Endometrium (tissue), 2 donors: ENCODE measurements around the gene KRTAP17-1.
"Not testable (repeated sequence)": the region's sequence is repeated elsewhere in the genome, so short reads cannot be mapped to it uniquely, and the experiment has no call there.

ENCODE experiments used
- FAIRE-seq: peaks from 2 replicates; lab custom pipeline; 2012; peaks lifted over from hg19 to GRCh38; lab: Jason Lieb, UNC
- donor health status: control.
- donor health status: control.

KRTAP17-1 gene

GRCh38 chr17:41315204-41315794 is at the start of gene KRTAP17-1:
KRTAP17-1 (minus strand) TSS chr17:41315710; CDS start chr17:41315650, 60 bp downstream.
- no peak for FAIRE-seq

DNA sequence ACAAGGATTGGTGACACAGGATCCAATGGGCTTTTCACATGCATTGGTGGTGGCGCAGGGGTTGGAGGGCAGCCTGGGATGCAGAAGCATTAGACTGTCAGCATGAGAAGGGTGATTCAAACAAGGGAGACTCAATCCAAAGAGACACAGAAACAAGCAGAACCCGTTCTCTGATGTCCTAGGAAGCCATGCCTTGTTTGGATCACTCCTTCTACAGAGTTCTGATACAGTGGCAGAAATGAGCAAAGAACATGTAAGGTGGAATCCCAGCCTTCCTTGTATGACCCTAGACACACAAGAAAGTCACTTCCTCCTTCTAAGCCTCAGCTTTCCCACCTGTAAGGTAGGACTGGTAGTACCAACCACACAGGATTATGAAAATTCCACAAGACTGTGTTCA is 48.4 kb upstream of the KRTAP17-1 start:
- FAIRE-seq: no peak

DNA sequence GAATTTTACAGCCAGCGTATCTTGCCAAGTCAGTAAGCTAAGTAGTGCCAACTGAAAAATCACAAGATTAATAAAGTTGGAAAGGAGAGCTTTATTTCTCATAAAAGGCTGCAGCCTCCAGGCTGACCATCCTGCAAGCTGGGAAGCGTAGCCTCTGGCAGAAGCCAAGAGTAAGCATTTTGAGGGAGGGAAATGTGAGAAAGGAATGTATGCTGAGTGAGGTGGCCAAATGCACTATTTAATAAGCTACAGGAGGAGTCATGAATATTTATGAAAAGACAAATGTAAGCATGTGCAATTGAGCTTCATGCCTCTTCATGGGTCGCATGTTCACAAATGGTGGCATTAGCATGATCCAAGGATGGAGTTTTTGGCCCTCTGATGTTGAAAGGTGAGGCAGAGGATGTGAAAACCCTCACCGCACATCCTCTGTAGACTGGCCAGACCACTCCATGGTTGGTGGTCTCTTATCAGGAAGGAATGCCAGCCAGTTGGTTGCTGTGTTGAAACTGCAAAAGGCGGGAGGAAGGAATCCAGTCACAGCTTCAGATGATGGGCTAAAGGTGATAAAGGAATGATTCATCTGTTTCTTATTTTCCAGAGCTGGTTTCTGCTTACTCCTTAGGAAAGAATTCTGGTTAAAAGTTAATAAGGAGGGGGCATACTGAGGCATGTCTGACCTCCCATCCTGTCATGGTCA is 44.9 kb upstream of the KRTAP17-1 start:
- no peak for FAIRE-seq

DNA sequence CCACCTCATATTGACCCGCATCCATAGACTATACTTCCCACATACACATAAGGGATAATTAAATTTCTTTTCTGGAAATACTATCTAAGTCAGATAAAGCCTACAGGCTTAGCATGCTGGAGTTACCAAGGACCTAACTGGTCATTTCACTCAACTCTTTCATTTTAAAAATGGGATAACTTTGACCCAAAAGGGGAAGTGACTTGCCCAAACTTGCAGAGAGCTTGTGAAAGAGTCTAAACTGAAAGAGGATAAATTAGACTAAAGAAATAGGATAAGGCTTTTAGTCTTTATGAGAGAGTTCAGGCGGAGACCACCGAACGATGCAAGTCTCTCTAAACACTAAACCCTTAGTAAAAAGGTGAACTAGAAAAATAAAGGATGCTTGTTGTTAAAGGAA is 39.0 kb upstream of the KRTAP17-1 start:
- FAIRE-seq: no peak

DNA sequence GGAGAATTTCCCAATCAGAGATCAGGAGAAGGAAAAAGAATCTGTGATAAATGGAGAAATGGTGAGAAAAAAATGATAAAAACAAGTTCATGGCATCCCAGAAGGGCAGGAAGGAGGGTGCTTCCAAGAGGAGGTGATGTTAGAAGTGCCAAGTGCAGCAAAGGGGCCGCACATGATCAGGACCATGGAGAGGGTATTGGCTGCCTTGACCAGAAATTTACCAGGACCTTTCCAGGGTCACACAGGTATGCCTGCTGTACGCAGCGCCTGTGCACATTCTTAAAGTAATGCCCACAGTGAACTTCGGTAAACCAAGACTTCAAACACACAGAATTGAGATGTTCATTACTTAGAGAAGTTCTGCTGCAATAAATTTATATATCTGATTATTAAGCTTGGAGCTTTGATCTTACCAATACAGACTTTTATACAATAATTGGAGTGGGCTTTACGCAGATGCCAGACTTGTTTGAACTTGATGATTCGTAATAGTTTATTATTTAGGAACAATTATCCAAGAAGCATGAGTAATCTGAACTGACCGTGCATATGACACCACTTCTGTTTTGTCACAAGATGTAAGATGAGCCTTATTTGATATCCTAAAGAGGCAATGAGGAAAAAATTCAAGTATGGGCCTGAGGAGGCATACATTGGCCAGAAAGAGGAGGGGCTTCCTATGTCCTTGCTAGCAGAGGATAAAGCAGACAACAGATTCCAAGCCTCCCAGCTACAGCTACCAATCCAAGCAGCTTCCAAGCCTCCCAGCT is 37.3 kb upstream of the KRTAP17-1 start:
- no peak for FAIRE-seq

DNA sequence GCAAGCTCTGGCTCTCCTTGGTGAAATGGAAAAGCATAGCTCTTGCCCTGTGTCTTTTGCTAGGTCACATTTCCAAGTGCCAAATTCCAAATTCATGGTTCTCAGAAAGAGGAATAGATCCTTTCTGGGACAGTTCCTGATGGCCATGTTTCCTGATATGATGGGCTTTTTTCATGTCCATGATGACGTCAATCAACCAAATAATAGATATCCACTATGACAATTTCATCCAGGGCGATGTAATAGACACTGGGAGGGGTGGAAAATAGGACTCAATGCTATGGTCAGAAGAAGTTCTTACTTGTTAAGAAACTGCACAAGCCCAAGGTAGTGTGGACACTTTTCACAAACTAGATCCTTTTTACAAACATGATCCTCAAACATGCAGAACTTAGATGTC is 35.7 kb upstream of the KRTAP17-1 start:
- no peak for FAIRE-seq

DNA sequence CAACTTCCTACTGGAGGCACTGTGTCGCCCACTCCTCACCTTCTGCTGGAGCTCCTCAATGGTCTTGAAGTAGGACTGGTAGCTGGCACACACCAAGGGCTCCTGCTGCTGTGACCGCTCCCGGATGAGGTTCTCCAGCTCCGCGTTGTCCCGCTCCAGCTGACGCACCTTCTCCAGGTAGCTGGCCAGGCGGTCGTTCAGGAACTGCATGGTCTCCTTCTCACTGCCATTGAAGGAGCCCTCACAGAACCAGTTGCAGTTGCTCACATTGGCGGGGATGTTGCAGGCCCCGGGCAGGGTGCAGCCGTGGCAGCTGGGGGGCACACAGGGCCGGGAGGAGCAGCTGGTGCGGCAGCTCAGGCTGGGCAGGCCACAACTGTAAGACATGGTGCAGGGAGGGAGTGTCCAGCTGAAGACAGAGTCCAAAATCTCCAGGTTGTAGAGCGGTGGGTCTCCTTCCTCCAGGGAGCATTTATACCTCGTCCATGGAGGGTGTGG is 34.9 kb upstream of the KRTAP17-1 start, which contains the start of gene KRT33A:
KRT33A (minus strand) TSS at position 448 of the 498 bp plus-strand sequence; CDS start at position 387, 61 bp downstream.
- FAIRE-seq: not testable (repeated sequence)

DNA sequence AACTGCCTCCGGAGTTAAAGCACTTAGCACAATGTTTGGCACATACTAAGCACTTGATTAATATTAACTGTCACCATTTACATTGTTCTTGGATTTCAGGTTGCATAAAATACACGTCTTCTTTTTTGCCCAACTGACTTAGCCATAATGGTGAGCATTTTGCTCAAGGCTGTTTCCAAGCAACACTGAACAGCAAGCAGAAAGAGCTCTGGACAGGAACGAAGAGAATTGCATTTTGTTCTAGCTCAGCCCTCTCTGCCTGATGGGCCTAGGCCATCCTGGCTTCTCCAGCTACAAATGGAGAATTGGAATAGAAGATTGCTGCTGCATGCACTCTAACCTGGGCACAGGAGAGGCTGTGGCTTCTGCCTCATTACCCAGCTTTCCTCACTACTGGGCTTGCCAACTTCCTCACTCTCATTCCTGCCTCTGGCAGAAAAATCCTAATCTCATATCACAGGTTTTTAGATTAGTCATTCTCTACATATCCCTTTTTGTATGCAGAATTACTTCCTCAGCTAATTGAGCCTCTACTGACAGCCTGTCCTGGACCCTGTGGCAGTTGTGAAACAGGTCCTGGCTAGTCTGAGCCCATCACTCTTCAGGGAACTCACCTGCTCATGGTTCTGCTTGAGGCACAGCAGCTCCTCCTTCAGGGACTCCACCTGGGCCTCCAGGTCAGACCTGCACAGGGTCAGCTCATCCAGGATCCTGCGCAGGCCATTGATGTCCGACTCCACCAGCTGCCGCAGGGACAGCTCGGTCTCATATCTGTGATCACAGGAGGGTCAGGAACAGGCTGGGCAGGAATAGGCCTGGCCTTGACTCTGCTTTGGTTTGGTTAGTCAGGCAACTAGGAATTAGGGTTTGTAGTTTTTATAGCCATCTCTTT is 32.6 kb upstream of the KRTAP17-1 start:
- no peak for FAIRE-seq

DNA sequence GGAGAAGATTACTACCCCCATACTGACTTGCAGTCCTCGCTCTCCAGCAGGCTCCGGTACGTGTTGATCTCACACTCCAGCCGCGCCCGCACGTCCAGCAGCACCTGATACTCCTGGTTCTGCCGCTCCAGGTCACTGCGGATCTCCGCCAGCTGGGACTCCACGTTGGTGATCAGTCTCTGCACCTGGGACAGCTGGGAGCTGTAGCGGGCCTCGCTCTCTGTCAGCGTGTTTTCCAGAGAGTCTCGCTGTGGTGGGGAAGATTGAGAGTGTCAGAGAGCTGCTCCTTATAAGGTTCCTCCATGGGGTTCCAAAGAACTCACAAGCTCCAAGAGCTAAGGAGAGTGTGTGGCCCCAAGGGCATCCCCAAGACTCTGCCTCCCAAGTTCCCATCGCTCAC is 30.9 kb upstream of the KRTAP17-1 start:
- FAIRE-seq: not testable (repeated sequence)

GRCh38 chr17:41345992-41346391 is 30.5 kb upstream of the KRTAP17-1 start:
- FAIRE-seq: no peak

- no peak for FAIRE-seq
Measured at GRCh38 chr17:41343029-41343428, 27.5 kb upstream of the KRTAP17-1 start.

DNA sequence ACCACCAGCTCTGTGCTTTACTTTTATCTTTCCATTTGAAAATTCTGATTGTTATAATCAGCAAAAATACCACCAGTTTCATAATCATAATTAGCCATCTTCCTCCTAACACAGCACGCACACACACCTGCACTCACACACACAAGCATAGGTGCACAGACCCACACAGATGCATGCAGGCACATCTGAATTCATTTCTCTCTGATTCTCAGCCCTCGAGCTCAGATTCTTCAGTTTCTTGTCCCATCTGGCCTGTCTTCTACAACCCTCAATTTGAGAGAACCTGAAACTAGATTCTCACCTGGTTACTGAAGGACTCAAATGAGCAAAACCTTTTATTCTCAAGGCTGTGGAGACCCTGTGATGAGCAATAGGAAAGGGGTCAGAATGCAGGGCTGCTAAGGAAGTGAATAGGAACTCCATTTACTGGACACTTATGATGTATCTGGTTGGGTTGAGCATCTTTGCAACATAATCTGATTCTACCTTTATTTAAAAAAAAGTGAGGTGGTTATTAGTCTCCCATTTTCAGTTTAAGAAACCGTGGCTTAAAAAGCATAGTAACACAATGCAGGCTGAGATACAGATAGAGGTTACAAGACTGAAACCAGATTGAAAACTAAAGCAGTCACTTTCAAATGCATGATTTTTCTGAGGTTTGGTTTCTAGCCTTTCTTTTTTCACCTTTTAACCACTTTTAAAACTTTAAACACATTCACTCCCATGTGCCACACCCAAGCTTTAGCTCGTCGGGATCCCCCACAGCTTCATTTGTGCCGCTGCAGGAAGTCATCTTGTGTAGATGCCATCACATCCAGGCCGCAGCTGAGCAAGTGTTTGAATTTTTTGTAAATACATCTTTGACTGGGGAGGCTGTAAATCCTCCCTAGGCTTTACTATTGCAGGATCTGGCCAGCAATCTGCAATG is 25.7 kb upstream of the KRTAP17-1 start:
- FAIRE-seq: no peak

GRCh38 chr17:41340494-41340893 is 25.0 kb upstream of the KRTAP17-1 start:
- no peak for FAIRE-seq

DNA sequence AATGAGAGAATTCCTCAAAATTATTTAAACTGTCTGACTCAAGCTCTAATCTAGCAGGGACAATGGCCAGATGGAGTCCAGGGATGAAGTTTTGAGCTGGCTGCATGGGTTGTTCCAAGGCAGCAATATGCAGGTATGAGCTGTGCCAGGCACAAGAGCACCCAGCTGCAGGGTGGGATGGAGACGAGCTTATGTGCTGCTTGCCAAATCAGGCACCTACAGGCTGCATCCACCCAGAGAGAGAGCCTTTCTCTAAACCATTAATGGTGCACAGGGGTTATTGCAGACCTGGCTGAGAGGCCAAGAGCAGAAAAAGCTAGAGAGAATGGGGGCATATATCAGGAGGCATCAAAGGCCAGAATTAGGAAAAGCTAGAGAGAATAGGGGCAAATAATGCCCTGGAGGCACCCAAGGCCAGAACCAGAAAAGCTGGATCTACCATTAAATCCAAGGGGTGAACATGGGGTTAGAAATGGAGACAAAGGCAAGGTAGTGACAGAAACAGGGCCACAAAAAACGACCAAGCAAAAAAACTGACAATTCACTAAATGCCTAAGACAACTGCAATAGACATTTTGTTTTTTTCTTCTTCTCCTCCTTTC is 24.2 kb upstream of the KRTAP17-1 start:
- no peak for FAIRE-seq

- FAIRE-seq: peak; percentile 50
Measured at GRCh38 chr17:41338961-41339485, 23.5 kb upstream of the KRTAP17-1 start.

DNA sequence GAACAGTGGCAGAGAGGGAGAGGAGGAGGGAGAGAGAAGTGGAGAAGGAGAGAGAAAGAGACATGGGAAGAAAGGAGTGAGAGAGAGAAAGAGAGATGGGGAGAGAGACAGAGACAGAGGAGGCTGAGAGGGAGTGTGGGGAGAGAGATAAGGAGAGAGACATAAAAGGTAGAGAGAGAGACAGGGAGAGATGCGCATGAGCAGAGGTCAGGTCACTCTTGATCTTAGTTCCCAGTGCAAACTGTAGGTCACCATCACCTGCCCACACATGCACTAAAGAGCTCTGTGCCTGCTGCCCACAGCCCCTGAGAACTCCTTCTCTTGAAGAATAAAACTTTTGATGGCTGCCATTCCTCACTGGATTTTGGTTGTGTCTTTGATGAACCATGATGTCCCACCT is 20.2 kb upstream of the KRTAP17-1 start:
- FAIRE-seq: no peak

DNA sequence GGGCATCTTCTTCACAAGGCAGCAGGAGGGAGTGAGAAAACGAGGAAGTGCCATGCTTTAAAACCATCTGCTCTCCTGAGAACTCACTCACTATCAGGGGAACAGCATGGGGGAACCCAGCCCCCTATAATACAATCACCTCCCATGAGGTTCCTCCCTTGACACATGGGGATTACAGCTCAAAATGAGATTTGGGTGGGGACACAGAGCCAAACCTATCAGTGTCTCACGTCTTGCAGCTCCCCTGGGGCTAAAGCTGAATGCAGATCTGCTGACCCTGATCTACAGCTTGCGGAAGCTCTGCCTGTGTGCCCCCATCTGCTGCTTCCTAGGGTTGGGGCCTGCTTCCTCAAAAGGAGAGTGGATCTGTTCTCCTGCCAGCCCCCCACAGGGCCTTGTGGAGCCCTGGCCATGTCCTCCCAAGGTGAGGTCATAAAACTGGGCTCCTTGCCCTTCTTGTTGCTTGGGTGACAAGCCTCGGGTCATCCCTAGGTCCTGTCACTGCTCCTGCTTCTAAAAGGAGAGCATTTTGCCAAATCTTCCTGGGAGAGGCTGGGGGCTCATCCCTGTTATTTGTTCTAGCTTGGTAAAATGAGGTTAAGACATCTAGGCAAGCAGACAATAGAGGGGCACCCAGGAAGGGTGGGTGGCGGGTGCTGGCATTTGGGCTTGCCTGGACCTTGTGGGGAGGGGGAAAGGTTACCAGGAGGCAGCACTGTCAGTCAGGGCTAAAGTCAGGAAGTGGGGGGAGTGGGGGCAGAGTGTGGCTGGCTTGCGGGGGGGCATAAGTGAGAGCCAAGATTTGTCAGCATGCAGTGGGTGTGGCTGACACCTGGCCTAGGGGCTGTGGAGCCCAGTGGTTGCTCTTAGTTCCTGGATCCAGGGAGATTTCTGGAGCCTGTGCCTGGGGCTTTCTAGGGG is 19.1 kb upstream of the KRTAP17-1 start:
- FAIRE-seq: no peak

DNA sequence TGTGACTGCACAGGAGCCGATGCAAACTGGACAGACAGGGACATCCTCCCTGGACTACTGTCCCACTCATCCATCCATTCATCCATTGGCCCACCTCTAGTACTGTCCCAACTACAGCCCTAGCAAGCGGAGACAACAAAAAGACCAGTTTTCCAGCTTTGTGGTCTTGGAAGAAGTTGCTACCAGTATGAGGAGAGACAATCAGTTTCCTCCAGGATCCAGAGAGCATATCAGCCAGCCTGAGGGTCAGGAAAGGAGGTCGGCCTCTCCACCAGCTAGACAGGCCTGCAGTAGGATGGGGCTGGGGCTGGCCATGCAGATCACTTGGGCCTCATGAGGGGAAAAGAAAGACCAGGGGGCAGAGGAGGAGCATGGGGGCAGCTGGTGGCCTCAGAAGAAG is 18.3 kb upstream of the KRTAP17-1 start:
- FAIRE-seq: no peak

- FAIRE-seq: no peak
Measured at GRCh38 chr17:41333098-41333497, 17.6 kb upstream of the KRTAP17-1 start.
